Middle frontal gyrus (tissue), 1 donor: ENCODE results near the gene ADAM19.

Source experiments
- DNase-seq: peaks from one replicate; pipeline ENCODE4 v3.0.0-alpha.2; 2015; ENCODE audit warnings: low spot score; ENCODE audit errors: extremely low spot score

Gene ADAM19

DNA sequence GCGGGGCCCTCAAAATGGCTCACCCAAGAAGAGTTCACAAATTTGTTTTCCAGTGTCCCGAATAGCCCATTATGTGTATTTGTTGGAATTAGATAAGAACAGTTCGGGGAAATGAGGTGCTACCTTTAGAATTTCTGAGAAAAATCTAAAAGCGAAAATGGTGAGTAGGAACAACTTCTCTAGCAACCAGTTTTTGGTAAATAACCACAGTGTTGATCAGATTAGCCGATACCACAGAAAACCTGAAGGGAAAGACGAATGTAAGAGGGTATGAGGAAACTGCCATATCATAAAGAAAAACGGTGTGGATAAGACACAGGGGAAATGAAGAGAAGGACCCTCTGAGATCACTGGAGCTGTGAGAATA lies 31.0 kb downstream of the ADAM19 start:
- no peak for DNase-seq

DNA sequence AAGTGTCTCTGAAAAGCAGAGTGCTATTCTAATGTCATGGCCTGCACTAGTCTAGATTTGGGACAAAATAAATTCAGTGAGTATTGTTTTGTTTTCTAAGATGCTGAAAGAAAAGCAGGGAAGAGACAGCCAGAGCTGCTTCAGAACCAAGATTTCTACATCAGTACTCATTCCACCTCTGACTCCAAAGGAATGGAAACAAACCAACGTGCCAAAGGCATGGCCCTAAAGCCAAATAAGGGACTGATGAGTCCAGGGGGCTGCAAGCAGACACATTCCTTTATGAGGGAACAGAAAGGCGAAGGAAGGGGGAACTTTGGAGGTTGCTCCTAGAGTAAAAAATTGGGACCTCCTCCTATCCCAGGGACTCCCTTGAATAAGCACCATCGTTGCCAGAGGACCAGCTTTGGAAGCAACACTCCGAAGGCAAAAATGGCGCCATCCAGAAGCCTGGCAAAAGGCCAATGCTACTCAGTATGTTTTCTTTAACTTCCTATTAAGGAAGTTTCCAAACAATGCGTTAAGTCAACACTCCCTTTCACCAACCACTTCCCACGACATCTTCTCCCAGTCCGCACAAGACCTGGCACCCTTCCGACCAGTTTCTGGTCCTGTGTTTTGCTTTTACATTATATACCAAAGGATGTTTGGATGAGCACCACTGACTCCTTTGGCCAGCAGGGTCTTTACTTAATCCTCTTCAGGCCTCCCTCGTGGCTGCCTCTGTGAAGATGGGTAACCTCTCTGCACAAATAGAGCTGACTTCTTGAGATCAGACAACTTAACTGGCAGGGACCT lies 31.6 kb downstream of the ADAM19 start:
- DNase-seq: no peak

DNA sequence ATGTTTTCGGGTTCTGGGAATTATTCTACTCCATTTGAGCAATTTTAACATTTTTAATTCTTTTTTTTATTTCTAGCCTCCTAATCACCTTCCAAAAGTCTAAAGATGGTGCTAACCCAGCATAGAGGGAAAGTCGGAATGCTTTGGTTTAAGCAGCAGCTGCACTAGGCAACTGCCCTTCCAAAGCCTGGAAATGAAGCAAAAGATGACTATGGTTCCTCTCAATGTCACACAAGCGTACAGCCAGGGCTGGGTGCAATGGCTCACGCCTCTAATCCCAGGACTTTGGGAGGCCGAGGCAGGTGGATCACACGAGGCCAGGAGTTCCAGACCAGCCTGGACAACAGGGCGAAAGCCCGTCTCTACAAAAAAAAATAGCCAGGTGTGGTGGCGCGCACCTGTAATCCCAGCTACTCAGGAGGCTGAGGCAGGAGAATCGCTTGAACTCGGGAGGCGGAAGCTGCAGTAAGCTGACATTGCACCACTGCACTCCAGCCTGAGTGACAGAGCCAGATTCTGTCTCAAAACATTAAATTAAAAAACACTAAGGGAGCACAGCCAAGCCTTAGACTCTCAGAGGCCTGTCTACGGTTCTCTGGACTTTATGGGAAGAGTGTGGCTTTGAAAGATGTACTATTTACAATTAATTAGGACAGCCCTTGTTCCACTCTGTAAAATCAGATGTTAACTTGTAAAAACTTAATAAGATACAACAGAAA lies 33.1 kb downstream of the ADAM19 start:
- DNase-seq: no peak

DNA sequence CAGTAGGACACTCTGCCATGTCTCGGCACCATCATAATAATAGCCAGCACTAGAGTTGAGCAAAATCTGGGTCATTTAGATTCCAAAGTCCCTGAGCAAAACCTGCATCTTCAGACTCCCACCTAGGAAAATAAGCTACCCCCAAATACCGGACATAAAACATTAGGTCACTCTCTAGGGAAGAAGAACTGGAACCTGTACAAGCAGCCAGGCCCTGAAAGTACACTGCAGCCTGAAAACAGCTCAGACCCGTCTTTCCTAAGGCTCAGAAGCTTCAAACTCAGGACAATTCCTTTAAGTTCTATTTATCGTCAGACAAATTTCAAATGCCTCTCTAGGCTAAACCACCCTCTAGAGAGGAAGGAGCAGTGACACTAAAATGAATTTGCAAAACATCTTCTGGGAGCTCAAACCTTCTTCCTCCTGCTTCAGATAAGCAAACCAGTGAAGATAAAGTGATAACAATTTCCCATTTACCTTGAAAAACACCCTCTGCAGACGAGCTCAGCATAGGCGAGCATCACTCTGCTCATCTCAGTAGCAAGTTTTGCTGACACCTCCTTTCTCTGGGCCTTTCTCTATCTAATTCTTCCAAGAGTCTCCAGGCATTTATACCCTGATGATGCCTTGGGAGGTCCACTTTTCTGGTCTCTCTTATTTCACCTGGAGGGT lies 34.0 kb downstream of the ADAM19 start:
- no peak for DNase-seq

DNA sequence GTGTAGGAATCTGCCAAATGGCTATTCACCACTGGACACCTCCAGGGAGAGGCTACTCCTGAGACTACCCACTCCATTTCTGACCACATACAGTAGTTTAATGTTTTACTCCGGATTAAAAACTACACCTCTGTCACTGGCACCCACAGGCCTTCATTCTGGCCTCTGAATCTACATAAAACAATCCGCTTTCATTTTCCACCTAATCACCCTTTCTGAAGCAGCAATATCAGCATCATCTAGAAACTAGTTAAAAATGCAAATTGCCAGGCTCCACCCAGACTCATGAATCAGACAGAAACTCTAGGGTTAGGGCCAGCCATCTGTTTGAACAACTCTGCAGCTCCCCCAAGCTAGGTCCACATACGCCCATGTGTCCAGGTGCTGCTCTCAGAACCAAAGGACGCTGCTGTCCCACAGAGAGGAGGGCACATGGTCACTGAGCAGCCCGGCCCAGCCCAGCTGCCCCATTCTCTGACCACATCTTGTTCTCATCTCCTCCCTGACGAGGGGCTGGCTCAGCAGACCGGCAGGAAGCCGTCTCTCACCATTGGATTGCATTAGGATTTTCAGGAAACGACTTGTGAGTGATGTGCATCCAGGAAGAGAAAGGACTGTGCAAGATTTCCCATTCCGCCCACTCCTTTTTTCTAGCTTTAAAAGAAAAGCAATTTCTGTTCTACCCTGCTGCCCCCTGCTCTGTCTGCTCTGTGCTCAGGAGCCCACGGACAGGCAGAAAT lies 34.7 kb downstream of the ADAM19 start:
- no peak for DNase-seq

DNA sequence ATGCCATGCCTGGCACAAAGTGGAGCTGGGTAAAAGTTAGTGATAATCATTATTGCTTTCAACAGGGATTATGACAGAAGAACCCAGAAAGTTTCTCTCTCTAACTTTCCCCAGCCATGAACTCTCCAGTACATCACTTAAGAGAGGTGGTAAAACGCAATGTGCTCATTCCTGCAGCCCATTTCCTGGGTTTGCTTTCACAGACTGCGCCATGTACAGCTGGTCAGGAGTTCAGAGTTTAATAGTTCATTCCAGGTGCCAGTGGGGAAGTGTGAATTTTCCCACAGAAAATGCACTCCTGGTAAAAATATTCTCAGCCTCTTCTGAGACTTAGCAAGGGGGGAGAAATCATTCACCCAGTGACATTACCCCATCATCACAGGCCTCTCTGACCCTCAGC lies 35.5 kb downstream of the ADAM19 start:
- no peak for DNase-seq

DNA sequence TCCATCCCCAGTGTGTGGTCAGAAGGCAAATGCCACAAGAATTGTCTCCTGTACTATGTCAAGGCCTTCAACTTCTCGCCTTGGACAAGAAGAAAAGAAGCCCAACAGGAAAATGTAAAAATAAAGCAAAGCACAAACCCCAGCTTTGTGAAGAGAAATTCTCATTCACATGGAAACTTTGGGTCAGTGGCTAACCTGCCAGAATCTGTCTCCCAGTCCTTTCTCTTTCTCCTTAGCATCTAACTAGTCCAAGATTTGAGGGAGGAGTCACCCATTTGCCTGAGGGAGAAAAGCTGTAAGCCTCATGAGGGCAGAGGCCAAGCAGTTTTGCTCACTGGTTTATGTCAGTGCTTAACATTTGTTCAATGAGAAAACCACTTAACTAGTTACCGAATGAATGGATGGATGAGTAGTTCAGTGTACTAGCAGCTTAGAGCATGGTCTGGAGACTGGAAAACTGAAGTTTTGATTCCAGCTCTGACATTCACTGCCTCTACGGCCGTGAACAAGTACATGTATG lies 36.0 kb downstream of the ADAM19 start:
- no peak for DNase-seq

DNA sequence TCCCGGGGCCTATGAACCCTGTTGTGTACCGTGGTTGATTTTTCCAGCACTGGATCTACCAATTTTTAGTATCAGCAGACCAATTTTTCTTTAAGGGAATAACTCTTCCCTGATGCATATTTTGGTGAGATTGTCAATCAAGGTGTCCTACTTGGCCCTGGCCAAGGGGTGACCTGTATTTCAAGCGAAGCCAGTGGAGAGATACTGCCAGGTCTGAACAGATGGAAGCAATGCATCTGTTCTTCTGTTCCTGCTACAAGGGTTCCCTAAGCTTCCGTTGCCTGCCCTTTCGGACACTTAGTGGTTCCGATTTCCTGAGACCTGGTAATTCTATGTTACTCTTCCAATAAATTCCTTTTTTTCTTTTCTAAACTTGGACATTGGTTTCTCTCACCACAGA lies 37.3 kb downstream of the ADAM19 start:
- DNase-seq: no peak

DNA sequence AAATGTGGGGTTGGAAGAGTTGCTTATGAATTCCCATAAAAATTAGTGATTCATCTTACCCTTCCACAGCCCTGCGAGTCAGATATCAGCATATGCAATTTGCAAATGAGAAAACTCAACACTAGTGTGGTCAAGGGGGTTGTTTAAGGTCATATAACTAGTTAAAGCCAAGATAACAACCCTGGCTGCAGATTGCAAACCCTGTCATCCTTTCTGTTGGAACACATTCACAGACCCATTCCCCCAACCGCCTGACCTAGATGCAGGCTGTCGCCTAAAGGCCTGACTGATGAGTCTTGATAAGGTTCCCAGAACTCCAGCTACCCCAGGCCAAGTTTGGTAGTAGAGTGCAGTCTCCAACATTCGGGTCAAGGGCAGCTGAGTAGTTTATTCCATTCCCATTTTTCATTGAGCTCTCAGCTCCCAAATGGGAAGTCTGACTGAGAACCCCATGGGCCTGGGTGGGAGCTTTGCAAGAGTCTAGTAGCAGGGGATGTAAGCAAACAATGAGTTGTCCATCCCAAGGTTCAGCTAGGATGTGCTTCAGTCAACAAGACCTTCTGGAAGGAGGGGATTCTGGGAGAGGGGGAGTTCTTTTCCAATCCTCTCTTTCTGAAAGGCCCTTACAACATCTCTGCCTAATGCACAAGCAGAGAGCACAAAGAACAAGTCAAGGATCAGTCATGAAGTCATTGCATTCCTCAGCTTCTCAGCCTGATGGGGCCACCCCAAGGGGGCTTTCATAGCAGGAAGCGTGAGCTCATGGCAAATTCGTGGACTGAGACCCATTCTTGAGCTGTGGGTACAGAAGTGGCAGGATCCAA lies 40.3 kb downstream of the ADAM19 start:
- DNase-seq: no peak

DNA sequence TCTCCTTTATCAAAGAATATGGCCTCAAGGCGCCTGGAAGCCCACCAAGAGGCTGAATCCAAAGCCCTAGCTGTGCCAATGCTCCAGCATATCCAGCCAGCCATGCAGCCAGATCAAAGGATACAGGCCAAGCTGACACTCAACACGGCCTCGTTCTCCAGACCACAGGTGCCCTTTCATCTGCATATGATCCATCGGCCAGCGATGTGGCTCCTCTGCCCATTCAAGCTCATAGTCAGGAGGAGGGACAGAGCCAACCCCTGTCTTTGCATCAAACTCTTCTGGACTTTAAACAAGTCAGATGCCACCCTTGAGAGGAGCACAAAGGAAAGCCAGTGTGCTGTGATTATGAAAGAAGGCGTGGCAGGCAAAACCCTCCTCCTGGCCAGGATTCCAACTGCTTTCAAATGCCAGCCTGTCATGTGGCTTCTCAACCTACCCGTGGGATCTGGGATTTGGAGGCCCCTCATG lies 42.5 kb downstream of the ADAM19 start:
- no peak for DNase-seq

DNA sequence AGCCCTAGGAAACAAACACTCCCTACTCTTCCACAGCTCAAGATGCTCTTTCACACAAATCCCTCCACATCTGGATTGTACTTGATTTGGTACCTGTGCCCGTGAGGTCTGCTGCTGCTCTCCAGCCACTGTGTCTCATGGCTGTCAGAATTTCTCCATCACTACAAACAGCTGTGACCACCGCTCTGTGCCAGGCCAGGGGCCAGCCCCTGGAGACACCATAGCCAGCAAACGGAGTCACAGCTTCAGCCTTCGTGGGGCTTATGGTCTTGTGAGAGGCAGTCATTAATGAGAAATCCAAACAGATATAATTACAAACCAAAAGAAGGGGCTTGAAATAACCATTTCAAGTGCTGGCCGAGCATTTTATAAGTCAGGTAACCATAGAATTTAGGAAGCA lies 43.6 kb downstream of the ADAM19 start:
- no peak for DNase-seq

DNA sequence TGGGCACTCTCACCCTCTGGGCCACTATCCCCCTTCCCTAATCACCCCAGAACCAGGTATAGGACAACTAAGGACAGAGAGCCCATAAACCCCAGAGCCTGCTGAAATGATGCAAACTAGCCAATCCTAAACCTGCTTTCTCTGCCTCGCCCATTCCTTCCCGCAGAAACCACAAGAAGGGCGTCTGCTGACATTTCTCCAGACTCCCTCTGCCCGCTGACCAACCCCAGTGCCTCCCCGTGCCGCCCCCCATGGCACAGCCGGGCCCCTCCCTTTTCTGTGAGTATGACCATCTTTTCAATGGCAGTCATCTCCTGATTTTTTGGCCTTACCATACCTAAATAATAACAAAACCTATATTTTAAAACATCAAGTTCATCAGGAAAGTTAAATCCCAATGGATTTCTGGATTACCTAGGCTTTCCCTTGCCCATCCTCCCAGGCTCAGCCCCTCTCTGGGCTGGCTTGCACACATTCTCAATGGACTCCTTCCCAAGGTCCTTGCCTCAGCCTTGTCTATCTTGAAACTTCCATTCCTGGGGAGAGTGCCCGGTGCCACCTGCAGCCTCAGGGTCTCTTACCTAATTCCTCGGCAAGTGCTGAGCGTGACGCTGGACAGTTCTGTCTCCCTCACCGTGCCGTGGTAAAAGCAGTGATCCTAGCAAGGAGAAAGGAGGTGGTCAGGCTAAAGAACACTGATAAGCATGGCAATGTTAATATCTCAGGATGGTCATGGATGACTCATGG lies 45.2 kb downstream of the ADAM19 start:
- no peak for DNase-seq

DNA sequence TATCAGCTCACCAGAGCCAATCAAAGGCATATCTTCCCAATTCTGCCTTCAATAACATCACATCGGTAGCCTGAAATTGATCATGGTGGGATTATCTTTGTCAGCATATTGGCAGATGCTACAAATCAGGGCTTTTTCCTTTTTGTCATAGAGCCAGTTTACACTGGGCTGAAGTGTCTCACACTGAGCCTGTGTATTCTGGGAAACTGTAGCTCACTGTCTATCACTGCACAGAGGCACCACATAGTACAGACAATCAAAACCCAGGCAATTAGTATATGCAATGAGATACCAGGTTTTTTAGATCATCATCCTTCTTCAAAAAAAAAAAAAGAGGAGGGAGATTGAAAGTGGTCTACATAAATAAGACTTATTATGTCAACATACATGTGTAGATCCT lies 46.6 kb downstream of the ADAM19 start:
- DNase-seq: no peak

DNA sequence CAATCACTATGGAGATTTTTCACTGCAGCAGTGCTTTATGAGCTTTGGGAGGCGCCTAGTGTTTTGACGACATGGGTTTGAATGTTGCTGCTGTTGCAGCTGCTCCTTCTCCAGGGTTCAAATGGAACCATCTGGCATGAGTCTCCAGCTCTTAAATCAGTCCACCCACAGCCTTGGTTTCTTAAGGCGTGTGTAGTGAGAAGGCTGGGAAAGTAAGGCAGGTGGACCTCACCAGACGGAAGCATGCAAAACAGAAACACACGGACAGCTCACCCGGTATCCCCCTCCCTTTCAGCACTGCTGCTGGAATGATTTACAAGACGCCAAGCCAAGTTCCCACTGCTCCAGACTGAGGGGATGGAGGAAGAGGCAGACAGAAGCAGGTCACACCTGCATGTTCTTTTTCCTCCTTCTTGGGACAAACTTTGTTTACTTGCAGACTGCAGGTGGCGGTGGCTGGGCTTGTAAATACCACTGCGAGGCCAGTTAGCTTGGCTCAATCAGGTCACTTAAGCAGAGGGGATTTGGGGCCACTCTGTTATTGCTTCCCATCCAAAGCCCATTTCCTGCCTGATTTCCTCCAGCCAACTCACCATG lies 47.4 kb downstream of the ADAM19 start:
- no peak for DNase-seq

DNA sequence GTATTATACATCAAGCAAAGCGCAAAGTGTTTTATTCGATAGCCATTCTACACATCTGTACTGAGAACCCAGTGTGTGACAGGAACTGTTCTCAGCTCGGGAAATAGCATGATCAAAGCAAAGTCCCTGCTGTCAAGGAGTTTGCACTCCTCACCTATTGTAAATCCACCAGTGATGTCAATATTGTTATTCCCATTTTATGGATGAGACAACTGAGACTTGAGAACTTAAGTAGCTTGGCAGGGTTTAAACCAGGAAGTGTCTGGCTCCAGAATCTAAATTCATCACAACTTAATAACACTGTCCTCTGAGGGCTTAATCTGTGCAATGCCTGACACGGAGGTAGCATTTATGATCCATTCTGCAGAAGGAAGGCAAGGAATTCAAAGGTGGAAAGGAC lies 50.7 kb downstream of the ADAM19 start:
- no peak for DNase-seq

DNA sequence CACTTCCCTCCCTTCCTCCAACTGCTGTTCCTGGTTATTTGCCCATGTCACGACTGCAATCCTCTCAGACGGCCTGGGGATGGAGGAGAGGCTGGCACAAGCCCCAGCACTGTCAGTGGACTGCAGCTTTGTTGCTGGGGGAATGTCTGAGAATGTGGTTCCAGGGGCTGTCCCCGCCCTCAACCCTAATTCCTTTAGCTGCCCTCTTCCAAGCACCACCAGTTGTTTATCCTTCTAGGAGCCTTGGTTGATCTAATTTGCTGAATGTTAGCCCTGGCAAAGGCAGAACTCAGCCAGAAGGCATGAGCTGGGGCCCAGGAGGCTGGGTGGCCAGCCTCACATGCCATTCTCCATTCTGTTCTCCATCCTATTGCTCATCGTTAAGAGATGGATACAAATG lies 51.6 kb downstream of the ADAM19 start:
- DNase-seq: no peak

DNA sequence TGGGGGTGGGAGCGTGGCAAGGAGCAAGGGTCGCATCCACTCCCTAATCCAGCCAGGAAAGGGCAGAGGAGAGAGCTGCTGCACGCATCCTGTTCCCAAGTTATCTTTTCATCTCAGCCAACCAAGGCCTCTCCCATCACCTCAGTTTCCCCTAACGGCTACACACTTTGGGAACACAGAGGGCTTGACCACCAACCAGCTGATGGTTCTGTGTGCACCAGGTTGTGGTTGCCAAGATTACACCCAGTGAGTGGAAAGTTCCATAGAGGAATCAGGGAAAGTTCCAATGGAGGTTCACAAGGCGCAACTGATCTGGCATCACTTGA lies 53.9 kb downstream of the ADAM19 start:
- no peak for DNase-seq

DNA sequence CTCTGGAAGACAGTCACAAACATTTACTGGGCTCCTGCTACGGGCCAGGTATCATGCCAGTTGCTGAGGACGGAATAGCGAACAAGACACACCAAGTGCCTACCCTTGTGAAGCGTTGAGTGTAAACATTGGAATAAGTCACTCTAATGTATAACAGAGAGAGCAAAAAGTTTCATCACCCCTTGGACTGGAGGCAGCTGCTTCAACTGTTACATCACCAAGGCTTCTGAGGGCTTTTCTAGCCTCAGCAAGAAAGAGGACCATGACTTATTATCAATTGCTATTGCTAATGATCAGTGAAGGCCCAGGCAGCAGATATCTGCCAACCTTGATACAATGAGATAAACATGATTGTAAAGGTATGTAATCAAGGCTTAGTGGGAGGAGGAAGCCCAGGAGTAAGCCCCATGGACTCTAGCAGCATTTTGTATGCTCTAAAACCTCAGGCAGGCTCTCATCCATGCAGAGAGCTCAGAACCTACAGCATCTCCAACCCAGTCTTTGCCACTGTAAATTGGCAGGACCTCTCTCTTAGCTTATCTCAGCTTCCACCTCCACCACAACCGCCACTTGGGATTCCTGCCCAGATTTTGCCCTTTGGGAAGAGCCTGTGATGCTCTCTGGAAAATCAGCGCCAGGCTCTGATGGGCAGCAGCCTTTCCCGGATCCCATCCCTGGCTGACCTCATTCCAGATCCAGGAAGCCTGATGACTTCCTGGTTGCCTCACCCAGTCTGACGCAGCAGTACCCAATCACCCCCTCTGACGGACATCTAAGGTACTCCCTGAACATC lies 54.5 kb downstream of the ADAM19 start:
- no peak for DNase-seq
